RWPE1 (cell line): ENCODE results near the gene TMEM43.

ENCODE experiments used
- CTCF ChIA-PET: fragments of 350-600 bp; sonication (Branson Sonifier 250); formaldehyde crosslinking; extraction: SDS; loops from one replicate; lab custom pipeline; 2021; lab: Yijun Ruan, JAX
- POLR2A ChIA-PET: fragments of 400-600 bp; formaldehyde crosslinking; extraction: SDS; loops from one replicate; lab custom pipeline; 2020; ENCODE audit warnings: antibody characterized with exemption; ENCODE audit not compliant: low non-redundant PET; lab: Yijun Ruan, JAX
- DNase-seq: peaks from one replicate; pipeline ENCODE4 v3.0.0; 2012; ENCODE audit warnings: low spot score
- H3K27ac ChIP-seq: fragments of 450-650 bp; 2 replicates; pipeline ENCODE4 v1.5.1; 2017
- TF ChIP-seq, protein P1 (sequence below): fragments of 450-650 bp; conservative IDR thresholded peaks from 2 replicates; pipeline ENCODE4 v1.5.1; 2017; ENCODE audit warnings: low read depth, mild to moderate bottlenecking

Gene TMEM43

DNA sequence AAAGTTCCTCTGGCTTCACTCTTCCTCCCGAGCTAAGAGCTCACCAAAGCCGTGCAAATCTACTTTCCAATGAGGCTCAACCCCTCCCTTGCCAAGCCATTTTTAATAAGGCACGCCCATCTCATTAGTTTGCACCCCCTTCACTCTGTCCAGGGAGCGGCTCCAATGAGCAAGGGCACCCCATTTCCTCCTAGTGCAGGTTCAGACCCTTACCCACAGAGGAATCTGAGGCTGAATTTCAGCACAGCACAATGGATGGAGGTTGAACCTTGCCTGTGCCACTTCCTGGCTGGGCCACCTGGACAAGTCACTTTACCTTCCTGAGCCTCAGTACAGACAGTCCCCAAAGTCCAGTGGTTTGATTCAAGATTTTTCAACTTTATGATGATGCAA is 28.1 kb downstream of the TMEM43 start:
- ChIA-PET CTCF (interaction anchor here (0.6 kb wide), 2 partner anchors 54 to 1142 kb away, joined by 3 to 4 read pairs; no protein-coding TSS in a partner anchor), POLR2A (no interaction called here)
- H3K27ac ChIP-seq = peak overlapping the region; percentile 35; the same call in 1 of the 2 replicates
- no peak for DNase-seq
- TF ChIP-seq, protein P1, sequence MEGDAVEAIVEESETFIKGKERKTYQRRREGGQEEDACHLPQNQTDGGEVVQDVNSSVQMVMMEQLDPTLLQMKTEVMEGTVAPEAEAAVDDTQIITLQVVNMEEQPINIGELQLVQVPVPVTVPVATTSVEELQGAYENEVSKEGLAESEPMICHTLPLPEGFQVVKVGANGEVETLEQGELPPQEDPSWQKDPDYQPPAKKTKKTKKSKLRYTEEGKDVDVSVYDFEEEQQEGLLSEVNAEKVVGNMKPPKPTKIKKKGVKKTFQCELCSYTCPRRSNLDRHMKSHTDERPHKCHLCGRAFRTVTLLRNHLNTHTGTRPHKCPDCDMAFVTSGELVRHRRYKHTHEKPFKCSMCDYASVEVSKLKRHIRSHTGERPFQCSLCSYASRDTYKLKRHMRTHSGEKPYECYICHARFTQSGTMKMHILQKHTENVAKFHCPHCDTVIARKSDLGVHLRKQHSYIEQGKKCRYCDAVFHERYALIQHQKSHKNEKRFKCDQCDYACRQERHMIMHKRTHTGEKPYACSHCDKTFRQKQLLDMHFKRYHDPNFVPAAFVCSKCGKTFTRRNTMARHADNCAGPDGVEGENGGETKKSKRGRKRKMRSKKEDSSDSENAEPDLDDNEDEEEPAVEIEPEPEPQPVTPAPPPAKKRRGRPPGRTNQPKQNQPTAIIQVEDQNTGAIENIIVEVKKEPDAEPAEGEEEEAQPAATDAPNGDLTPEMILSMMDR = no peak

DNA sequence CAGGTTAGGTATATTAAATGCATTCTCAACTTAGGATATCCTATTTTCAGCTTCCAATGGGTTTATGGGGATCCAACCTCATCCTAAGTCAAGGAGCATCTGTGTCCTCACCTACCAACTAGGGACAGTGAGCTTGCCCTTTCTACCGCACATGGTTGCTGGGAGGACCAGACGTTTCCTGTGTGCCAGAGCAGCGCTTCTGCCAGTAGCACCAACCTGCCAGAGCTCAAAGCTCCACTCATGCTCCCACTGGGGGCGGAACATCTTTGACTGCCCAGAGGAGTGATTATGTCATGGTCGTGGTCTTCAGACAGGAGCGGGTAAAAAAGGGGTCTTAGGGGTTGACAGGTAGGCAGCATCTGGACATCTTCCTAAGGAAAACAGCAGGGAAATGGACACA is 28.8 kb downstream of the TMEM43 start:
- POLR2A ChIA-PET = no interaction called here

DNA sequence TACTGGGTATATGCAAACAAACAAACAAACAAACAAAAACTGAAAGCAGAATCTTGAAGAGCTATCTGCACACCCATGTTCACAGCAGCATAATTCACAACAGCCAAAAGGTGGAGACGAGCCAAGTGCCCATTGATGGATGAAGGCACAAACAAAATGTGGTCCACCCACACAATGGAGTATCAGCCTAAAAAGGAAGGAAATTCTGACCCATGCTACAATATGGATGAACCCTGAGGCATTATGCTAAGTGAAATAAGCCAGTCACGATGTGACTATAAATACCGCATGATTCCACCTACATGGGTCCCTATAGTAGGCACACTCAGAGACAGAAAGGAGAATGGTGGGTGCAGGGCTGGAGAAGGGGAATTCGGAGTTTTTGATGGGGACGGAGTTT is 29.4 kb downstream of the TMEM43 start:
- TF ChIP-seq, protein P1 = no peak
- no peak overlapping the region for H3K27ac ChIP-seq
- DNase-seq = no peak
- POLR2A ChIA-PET = no interaction called here
- CTCF ChIA-PET = no interaction called here

More for the DNA sequence above, 28.8 kb downstream of the TMEM43 start:
- CTCF ChIA-PET = no interaction called here
- TF ChIP-seq, protein P1 = no peak
- H3K27ac ChIP-seq = no peak overlapping the region
- no peak for DNase-seq

DNA sequence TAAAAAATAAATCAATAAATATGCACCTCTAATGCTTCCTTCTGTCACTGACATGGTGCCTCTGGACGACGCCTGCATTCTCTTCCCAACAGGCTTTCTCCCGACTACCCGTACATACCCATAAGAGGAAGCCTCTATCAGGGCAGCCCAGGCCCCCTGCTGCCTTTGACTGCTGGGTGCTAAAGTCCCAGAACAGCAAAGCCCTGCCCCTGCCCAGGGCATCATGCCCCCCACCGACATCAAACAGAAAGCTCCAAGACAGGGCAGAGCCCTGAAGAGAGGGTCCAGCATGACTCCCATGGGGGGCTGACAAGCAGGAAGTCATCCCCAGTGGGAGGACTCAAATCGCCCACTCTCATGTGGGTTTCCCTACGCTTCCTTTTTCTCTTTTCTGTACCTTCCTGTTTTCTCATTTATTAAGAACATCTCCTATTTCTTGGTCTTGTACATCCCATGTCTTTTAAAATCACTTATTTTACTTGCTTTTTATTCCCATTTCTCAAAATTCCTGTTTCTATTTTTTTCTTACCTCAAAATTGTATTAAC is 30.1 kb downstream of the TMEM43 start:
- POLR2A ChIA-PET = no interaction called here
- CTCF ChIA-PET = no interaction called here
- TF ChIP-seq, protein P1 = no peak
- H3K27ac ChIP-seq = no peak overlapping the region
- no peak for DNase-seq

DNA sequence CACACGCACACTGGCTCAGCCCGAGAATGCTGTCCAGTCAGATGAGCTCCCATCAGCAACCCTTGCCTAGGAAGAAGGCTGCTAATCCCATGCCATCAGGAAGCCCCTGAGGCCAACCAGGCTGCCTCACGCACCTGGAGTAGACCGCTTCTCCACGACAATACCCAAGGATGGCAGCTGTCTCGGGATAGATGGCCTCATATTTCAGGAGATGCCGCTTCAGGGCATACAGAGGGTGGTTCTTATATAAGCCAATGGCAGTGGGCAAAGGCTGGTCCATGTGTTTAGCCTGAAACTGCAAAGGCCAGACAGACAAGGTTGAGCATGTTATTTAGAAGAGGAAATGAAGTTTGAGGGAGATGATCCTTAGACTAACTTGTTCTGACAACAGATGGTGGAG is 31.3 kb downstream of the TMEM43 start:
- DNase-seq = no peak
- TF ChIP-seq, protein P1 = no peak
- CTCF ChIA-PET = no interaction called here
- POLR2A ChIA-PET = interaction anchor here (1.1 kb wide), 1 partner anchor 512 kb away, joined by 11 read pairs; no protein-coding TSS in a partner anchor
- H3K27ac ChIP-seq = peak overlapping the region; percentile 75

DNA sequence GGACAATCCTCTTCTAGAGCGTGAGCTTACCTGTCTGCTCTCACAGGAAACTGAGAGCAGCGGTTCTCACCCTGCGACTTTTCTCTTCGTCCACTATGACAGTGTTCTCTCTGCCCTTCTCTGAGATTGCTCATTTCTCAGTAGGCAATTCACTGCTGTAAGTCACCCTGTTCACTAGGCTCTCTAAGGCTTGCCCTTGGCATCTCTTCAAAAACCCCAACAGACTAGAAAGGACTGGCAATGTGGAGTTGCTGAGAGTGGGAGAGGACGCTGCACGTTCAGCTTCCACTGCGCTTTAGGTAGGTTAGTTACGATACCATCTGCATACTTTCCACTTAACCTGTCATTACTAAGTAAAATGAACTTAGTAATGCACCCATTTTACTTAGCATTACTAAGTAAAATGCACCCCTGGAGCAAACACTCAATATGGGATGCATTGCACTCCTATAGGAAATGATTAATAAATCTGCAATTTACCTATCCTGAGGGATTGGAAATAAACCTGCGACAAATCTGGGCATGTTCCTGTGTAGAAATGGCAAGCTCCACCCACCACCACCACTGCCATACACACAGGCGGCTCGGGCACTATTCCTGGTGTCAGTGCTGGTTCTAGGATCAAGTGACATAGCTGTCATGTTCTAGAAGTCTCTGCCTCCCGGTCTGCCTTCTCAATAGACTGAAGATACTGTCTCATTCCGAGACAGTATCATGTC is 32.1 kb downstream of the TMEM43 start:
- peak; percentile 49 for DNase-seq
- TF ChIP-seq, protein P1 = no peak

More for the DNA sequence above, 32.1 kb downstream of the TMEM43 start:
- ChIA-PET CTCF (no interaction called here), POLR2A (interaction anchor here (0.8 to 1.1 kb wide), 2 partner anchors 225 to 512 kb away, joined by 3 to 11 read pairs; no protein-coding TSS in a partner anchor)
- peak overlapping the region; percentile 75 for H3K27ac ChIP-seq
